ENCODE results near the gene DYNC1H1. TPM values are rescaled to one million over a fixed set of nuclear protein-coding genes. Genes with fewer than 3 reads are reported as not detected.
"Not testable (repeated sequence)": the region's sequence is repeated elsewhere in the genome, so short reads cannot be mapped to it uniquely, and the experiment has no call there.

Gene DYNC1H1
- total RNA-seq, 1 donor from 2014 or later: 564 TPM

GRCh38 chr14:101965770-101966722 is 1.7 kb downstream of the DYNC1H1 start:
- DNase-seq: peak; percentile 33

GRCh38 chr14:101966742-101967141 is 2.4 kb downstream of the DYNC1H1 start:
- DNase-seq: no peak

- no peak for DNase-seq
Observed at GRCh38 chr14:101968186-101968585, 3.8 kb downstream of the DYNC1H1 start.

GRCh38 chr14:101969481-101969880 is 5.1 kb downstream of the DYNC1H1 start:
- no peak for DNase-seq

- no peak for DNase-seq
Observed at GRCh38 chr14:101970830-101971400, 6.5 kb downstream of the DYNC1H1 start.

GRCh38 chr14:101971458-101971857 is 7.1 kb downstream of the DYNC1H1 start:
- DNase-seq: not testable (repeated sequence)

- DNase-seq: peak; percentile 99
Observed at GRCh38 chr14:101972126-101972866, 7.9 kb downstream of the DYNC1H1 start.

GRCh38 chr14:101973356-101973755 is 9.0 kb downstream of the DYNC1H1 start:
- peak; percentile 52 for DNase-seq

- no peak for DNase-seq
Observed at GRCh38 chr14:101975231-101975630, 10.9 kb downstream of the DYNC1H1 start.

- no peak for DNase-seq
Observed at GRCh38 chr14:101977311-101978071, 13.1 kb downstream of the DYNC1H1 start.

- no peak for DNase-seq
Observed at GRCh38 chr14:101979666-101980065, 15.3 kb downstream of the DYNC1H1 start.

GRCh38 chr14:101980251-101980650 is 15.9 kb downstream of the DYNC1H1 start:
- peak; percentile 27 for DNase-seq

GRCh38 chr14:101980700-101981099 is 16.3 kb downstream of the DYNC1H1 start:
- DNase-seq: peak; percentile 96

GRCh38 chr14:101982621-101983020 is 18.2 kb downstream of the DYNC1H1 start:
- no peak for DNase-seq

GRCh38 chr14:101984831-101985230 is 20.5 kb downstream of the DYNC1H1 start:
- not testable (repeated sequence) for DNase-seq

- DNase-seq: no peak
Observed at GRCh38 chr14:101985957-101986356, 21.6 kb downstream of the DYNC1H1 start.

GRCh38 chr14:101986953-101987352 is 22.6 kb downstream of the DYNC1H1 start:
- DNase-seq: no peak

GRCh38 chr14:101988377-101988776 is 24.0 kb downstream of the DYNC1H1 start:
- DNase-seq: no peak

GRCh38 chr14:101991352-101991751 is 27.0 kb downstream of the DYNC1H1 start:
- DNase-seq: no peak

- DNase-seq: no peak
Observed at GRCh38 chr14:101992708-101993107, 28.3 kb downstream of the DYNC1H1 start.

- no peak for DNase-seq
Observed at GRCh38 chr14:101997429-101998336, 33.3 kb downstream of the DYNC1H1 start.

All from dermis blood vessel endothelial cell (primary cell).